Subcutaneous adipose tissue (tissue), 4 donors: Measurements from ENCODE around the gene RENBP. TPM values are rescaled to one million over a fixed set of nuclear protein-coding genes. Genes with fewer than 3 reads are reported as not detected.

ENCODE experiments used
- total RNA-seq, 4 donors: library from RNA; depleted of rRNA; stranded (reverse); fragments of >200 nt; gene quantifications; one replicate each; pipeline ENCODE4 v1.1.0, GENCODE V29; 2016
- TF ChIP-seq, protein P1 (sequence below): fragments of 450-650 bp; IDR thresholded peaks from one replicate; pipeline ENCODE4 v1.5.1; 2016; ENCODE audit warnings: low read depth, mild to moderate bottlenecking, control low read depth, antibody characterized with exemption, moderate library complexity

RENBP gene
- total RNA-seq, 4 donors from 2014 or later, result 14.0 to 43.4 (median 29.5) TPM

DNA sequence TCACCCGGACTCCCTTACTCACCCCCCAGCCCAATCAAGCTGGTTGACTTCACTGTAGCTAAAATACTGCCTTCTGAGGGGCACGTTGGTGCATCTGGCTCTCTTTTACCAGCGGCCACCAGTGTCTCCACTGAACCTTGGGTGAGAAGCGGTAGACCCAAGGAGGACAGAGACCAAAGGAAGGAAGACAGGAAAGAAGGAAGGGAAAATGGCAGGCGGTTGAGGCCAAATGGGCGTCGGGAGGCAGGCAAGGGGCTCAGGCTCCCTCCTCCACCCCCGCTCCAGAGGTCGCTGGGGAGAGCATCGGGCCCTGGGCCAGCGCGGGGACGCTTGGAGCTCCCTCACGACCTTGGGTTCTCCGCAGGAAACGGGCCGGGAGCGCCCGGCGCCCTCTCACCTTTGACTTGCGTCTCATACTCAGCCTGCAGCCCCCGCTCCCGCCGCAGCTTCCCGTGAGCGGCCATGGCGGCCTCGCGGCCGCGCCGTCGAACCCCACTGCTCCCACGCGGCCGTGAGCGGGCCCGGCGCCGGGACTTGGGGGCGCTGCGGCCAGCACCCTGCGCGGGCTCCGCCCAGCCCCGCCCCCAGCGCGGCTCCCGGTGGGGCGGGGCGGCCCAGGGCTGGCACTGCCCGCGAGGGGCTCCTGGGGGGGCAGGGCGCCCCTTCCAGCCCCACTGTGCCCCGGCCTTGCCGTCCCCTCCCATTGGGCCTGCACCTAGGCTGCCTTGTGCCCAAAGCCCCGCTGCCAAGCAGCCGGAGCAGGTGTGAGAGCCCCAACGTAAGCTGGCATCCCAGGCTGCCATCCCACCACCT is 18.5 kb downstream of the RENBP start, which contains the start of gene ARHGAP4:
ARHGAP4 (minus strand) TSS at position 526 of the 813 bp plus-strand sequence; CDS start at position 464, 62 bp downstream.
- TF ChIP-seq, protein P1, sequence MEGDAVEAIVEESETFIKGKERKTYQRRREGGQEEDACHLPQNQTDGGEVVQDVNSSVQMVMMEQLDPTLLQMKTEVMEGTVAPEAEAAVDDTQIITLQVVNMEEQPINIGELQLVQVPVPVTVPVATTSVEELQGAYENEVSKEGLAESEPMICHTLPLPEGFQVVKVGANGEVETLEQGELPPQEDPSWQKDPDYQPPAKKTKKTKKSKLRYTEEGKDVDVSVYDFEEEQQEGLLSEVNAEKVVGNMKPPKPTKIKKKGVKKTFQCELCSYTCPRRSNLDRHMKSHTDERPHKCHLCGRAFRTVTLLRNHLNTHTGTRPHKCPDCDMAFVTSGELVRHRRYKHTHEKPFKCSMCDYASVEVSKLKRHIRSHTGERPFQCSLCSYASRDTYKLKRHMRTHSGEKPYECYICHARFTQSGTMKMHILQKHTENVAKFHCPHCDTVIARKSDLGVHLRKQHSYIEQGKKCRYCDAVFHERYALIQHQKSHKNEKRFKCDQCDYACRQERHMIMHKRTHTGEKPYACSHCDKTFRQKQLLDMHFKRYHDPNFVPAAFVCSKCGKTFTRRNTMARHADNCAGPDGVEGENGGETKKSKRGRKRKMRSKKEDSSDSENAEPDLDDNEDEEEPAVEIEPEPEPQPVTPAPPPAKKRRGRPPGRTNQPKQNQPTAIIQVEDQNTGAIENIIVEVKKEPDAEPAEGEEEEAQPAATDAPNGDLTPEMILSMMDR, result no peak

DNA sequence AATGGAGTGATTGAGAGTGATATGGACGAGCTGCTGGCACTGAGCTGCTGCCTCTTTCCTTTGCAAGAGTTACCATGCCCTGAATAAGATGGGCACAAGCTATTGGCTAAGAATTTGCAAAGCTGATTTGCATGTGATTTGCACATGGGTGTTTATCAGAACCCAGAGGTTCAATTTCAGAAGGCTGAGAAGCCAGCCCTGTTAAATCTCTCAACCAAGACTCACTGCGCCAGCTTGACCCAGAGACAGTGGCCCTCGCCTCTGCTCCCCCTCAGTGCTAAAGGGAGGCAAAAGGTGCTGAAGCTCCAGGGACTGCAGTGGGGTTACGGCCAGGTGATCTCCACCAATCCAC is 19.1 kb downstream of the RENBP start:
- TF ChIP-seq, protein P1, result no peak

DNA sequence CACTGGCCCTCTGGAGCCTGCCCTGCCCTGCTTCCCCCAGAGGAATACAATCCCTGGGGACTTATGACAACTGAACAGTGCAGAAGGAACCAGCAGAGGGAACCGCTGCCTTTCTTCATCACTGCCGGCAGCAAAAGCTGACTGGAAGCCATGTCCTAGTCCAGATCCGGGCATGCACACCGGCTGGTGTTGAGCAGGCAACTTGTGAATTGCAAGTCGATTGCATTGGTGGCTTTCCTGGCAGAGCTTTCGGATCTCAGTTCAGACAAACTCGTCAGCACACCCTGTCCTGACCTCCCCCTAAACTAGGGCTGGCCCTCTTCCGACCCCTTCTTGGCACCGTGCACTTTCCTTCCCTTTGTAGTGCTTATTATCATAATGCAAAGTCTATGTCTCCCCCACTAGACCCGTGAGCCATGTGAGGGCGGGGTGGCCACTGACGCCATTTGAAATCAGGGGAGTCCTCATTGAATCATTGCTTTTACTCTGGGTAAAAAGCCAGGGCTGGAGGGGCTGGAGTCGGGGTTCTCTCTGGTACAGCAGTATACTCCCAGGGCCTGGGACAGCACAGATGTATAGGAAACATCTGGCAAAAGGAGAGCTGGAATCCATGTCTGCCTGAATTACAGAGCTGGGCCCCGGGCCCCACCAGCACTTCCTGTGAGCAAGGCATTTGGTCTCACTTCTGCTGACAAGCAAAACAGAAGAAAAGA is 20.1 kb downstream of the RENBP start:
- TF ChIP-seq, protein P1, result no peak

DNA sequence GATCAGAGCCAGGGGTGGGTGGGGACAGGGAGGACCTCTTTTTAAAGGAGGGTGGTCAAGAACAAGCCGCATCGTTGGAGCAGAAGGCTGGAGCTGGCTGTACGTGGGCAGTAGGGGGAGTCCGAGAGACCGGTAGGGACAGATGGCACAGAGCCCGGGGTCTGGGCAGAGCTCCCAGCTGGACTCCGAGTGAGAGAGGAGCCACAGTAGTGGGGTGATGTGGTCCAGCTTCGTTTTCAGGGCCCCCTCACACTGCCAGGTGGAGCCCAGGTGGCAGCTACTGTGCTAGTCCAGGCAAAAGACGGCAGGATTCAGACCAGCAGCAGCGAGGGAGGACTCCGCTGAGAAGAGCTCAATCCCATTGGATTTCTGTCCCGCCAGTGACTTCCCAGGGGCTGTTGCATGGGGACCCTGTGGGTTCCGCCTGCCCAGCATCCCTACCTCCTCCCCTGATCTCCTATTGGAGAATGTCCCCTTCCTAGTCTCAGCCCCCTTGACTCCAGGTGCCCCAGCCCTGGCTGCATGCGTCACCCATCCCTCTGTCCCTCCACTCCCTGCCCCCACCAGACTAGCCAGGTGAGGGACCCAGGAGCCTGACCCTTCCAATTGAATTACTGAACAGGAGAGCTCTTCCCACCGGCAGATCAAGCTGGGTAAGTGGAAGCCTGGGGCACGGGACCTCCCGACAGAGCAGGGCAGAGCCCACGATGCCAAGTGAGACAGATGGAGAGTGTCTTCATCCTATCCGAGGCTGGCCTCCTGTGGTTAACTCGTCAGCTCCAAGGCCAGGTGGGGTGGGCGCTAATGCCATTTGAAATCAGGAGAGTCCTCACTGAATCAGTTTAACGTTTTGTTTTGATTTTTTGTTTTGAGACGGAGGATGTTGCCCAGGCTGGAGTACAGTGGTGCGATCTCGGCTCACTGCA is 21.2 kb downstream of the RENBP start:
- TF ChIP-seq, protein P1, result no peak

DNA sequence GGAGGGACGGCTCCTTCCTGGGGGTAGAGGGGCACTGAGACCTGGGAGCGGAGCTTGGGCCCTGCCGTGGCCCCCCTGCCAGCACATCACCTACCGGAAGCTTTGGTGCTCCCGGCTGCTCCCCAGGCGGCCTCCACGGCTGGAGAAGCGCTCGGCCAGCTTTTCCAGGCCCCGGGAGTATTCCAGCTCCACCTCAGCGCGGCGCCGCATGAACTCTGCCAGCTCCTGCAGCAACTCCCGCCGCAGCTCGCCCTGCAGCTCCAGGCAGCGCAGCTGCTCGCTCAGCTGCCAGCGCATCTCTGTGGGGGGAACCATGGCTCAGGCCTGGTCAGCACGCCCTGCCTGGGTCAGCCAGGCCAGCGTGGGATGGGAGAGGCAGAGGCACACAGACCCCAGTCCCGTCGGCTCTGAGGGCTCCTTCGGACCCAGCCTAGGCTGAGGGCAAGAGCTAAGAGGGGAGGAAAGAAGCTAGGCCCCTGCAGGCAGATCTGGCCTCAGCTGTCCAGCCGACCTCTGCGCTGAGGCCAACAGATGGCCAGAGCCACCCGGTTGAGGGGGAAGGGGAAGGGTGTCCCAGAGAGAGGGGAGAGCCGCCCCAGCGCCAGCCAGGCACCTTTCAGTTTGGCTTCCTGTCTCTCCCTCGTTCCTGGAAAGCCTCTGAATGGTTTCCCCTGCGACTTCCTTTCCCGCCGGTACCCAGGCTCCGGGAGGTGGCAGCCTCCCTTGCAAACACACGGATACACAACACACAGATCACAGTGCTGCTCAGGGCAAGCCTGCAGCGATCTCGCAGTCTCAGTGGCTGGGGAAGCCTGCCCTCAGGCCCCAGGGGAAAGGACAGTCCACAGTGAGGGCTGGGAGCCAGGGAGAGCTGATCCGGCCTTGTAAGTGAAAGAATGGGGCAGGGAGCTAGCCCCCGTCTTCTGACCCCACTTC is 22.7 kb downstream of the RENBP start:
- TF ChIP-seq, protein P1, result no peak

DNA sequence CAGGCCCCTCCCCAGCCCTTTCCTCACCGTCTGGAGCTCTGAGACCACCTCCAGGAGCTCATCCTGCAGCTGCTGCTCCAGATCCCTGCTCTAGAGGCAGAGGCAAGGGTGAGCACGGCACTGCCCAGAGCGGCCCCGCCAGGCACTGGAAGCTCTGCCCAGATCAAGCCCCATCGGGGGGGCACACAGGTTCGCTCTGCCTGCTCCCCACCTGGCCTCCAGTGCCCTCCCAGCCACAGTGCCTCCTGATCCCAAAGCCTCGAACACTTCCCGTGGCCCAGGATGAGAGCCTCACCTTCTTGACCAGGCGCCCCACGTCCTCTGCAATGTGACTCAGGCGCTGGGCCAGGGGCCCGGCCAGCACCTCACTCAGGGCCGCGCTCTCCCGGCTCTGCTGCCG is 23.4 kb downstream of the RENBP start:
- TF ChIP-seq, protein P1, result no peak
